ENCODE measurements around the gene LRBA. TPM values are rescaled to one million over a fixed set of nuclear protein-coding genes. Genes with fewer than 3 reads are reported as not detected.

Gene LRBA
- total RNA-seq, 1 donor from 2014 or later = 68.0 TPM

DNA sequence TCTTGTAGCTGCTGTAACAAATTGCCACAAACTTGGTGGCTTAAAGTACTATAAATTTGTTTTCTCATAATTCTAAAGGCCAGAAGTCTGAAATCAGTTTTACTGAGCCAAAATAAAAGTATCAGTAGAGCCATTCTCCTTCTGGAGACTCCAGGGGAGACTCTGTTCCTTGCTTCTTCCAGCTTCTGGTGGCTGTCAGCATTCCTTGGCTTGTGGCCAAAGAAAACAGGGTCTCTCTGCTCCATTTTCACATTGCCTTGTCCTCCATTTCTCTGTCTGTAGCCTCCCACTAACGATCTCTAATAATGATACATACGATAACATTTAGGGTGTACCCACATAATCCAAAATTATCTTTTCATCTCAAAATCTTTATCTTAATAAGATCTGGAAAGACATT lies 232.8 kb downstream of the LRBA start:
- Histone ChIP-seq H3K27me3 (no peaks in the 10 kb centered on the region), H3K36me3 (no peaks in the 10 kb centered on the region), H3K4me1 (no peaks in the 10 kb centered on the region), H3K27ac (no peak overlapping the region), H3K4me3 (no peak overlapping the region), H3K9me3 (no peaks in the 10 kb centered on the region)
- intact Hi-C loops (cut with DNase I) = no loop called here
- TF ChIP-seq, protein P1, sequence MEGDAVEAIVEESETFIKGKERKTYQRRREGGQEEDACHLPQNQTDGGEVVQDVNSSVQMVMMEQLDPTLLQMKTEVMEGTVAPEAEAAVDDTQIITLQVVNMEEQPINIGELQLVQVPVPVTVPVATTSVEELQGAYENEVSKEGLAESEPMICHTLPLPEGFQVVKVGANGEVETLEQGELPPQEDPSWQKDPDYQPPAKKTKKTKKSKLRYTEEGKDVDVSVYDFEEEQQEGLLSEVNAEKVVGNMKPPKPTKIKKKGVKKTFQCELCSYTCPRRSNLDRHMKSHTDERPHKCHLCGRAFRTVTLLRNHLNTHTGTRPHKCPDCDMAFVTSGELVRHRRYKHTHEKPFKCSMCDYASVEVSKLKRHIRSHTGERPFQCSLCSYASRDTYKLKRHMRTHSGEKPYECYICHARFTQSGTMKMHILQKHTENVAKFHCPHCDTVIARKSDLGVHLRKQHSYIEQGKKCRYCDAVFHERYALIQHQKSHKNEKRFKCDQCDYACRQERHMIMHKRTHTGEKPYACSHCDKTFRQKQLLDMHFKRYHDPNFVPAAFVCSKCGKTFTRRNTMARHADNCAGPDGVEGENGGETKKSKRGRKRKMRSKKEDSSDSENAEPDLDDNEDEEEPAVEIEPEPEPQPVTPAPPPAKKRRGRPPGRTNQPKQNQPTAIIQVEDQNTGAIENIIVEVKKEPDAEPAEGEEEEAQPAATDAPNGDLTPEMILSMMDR (IDR thresholded peaks at IDR 0.05) = no peak
- TF ChIP-seq POLR2A (IDR thresholded peaks at IDR 0.05) (no peak), POLR2AphosphoS5 (IDR thresholded peaks at IDR 0.05; ENCODE audit: insufficient read depth in 1 of 2, low read depth in 1 of 2) (no peak)
- no peak for DNase-seq (ENCODE audit: extremely low spot score in 2 of 2)

DNA sequence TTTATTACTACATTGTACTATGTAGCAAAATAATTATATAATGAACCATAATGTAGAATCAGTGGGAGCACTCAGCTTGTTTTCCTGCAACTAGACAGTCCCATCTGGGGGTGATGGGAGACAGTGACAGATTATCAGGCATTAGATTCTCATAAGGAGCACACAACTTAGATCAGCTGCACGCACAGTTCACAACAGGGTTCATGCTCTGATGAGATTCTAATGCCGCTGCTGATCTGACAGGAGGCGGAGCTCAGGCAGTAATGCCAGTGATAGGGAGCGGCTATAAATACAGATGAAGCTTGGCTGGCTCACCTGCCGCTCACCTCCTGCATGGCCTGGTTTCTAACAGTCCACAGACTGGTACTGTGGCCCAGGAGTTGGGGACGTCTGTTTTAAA lies 233.9 kb downstream of the LRBA start:
- intact Hi-C loops (cut with DNase I) = no loop called here
- Histone ChIP-seq H3K36me3 (no peaks in the 10 kb centered on the region), H3K27ac (no peak overlapping the region), H3K9me3 (no peaks in the 10 kb centered on the region), H3K27me3 (no peaks in the 10 kb centered on the region), H3K4me1 (no peaks in the 10 kb centered on the region), H3K4me3 (no peak overlapping the region)
- DNase-seq (ENCODE audit: extremely low spot score in 2 of 2) = no peak
- TF ChIP-seq POLR2A (IDR thresholded peaks at IDR 0.05) (no peak), POLR2AphosphoS5 (IDR thresholded peaks at IDR 0.05; ENCODE audit: insufficient read depth in 1 of 2, low read depth in 1 of 2) (no peak)
- TF ChIP-seq, protein P1 (IDR thresholded peaks at IDR 0.05) = no peak

- Histone ChIP-seq H3K9me3 (no peaks in the 10 kb centered on the region), H3K36me3 (no peaks in the 10 kb centered on the region), H3K27me3 (no peaks in the 10 kb centered on the region), H3K4me1 (no peaks in the 10 kb centered on the region), H3K27ac (no peak overlapping the region), H3K4me3 (no peak overlapping the region)
- TF ChIP-seq POLR2AphosphoS5 (IDR thresholded peaks at IDR 0.05; ENCODE audit: insufficient read depth in 1 of 2, low read depth in 1 of 2) = no peak
- TF ChIP-seq, protein P1 (IDR thresholded peaks at IDR 0.05) = no peak
- TF ChIP-seq POLR2A (IDR thresholded peaks at IDR 0.05) = no peak
- intact Hi-C loops (cut with DNase I) = no loop called here
- no peak for DNase-seq (ENCODE audit: extremely low spot score in 2 of 2)
Observed at GRCh38 chr4:150779707-150780106, 235.4 kb downstream of the LRBA start.

GRCh38 chr4:150773729-150774449 lies 241.2 kb downstream of the LRBA start:
- Histone ChIP-seq H3K4me1 (no peaks in the 10 kb centered on the region), H3K4me3 (no peak overlapping the region)
- intact Hi-C loops (cut with DNase I) = no loop called here

GRCh38 chr4:150773032-150773431 lies 242.1 kb downstream of the LRBA start:
- DNase-seq (ENCODE audit: extremely low spot score in 2 of 2) = no peak
- no peak overlapping the region for H3K4me3 ChIP-seq
- H3K9me3 ChIP-seq = no peaks in the 10 kb centered on the region
- H3K27ac ChIP-seq = no peak overlapping the region
- no peaks in the 10 kb centered on the region for H3K36me3 ChIP-seq
- intact Hi-C loops (cut with DNase I) = no loop called here
- no peaks in the 10 kb centered on the region for H3K27me3 ChIP-seq
- TF ChIP-seq POLR2AphosphoS5 (IDR thresholded peaks at IDR 0.05; ENCODE audit: insufficient read depth in 1 of 2, low read depth in 1 of 2) (no peak), POLR2A (IDR thresholded peaks at IDR 0.05) (no peak)
- TF ChIP-seq, protein P1 (IDR thresholded peaks at IDR 0.05) = no peak
- H3K4me1 ChIP-seq = no peaks in the 10 kb centered on the region

More at GRCh38 chr4:150773729-150774449, 241.2 kb downstream of the LRBA start:
- H3K27me3 ChIP-seq = no peaks in the 10 kb centered on the region
- H3K27ac ChIP-seq = no peak overlapping the region
- DNase-seq (ENCODE audit: extremely low spot score in 2 of 2) = no peak
- no peaks in the 10 kb centered on the region for H3K9me3 ChIP-seq
- H3K36me3 ChIP-seq = no peaks in the 10 kb centered on the region
- no peak for TF ChIP-seq POLR2A (IDR thresholded peaks at IDR 0.05)
- no peak for TF ChIP-seq POLR2AphosphoS5 (IDR thresholded peaks at IDR 0.05; ENCODE audit: insufficient read depth in 1 of 2, low read depth in 1 of 2)
- TF ChIP-seq, protein P1 (IDR thresholded peaks at IDR 0.05) = no peak
